ENCODE results near the gene IQUB.
"Not testable (repeated sequence)": the region's sequence is repeated elsewhere in the genome, so short reads cannot be mapped to it uniquely, and the experiment has no call there.

The IQUB gene

DNA sequence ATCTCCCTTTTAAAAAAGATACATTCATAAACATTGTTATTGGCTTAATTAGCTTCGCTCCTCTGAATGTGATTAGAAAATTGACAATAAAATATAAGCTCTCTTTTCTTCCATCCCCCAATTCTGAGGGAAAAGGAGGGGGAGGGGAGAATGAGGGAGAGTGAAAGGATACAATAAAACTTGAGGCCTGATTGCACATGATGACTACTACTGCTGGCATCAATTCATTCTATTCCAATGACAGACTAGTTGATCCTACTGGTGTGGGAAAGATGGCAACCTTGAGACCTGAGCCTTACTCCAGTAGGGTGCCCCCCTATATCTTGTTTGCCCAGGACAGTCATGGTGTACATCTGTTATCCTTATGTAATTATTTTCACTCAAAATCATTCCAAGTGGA lies 4.5 kb upstream of the IQUB start:
- no peak for DNase-seq

DNA sequence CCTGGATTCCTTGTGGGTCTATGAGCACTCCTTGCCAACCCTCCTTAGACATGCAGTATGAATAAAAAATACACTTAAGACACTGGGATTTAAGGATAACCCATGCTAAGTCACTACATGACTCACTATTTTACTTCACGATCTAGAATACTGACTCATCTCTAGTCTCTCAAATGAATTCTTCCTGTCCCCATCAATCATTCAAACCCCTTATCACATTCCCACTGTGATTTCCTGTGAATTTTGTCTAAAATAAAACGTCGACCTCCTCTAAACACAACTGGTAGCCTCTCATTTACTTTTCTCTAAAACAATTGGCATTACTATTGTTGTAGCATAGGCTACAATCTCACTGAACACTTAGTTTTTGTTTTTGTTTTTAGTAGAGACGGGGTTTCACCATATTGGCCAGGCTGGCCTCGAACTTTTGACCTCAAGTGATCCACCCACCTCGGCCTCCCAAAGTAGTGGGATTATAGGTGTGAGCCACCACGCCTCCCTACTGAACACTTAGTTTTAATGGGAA lies 3.9 kb upstream of the IQUB start:
- no peak for DNase-seq

DNA sequence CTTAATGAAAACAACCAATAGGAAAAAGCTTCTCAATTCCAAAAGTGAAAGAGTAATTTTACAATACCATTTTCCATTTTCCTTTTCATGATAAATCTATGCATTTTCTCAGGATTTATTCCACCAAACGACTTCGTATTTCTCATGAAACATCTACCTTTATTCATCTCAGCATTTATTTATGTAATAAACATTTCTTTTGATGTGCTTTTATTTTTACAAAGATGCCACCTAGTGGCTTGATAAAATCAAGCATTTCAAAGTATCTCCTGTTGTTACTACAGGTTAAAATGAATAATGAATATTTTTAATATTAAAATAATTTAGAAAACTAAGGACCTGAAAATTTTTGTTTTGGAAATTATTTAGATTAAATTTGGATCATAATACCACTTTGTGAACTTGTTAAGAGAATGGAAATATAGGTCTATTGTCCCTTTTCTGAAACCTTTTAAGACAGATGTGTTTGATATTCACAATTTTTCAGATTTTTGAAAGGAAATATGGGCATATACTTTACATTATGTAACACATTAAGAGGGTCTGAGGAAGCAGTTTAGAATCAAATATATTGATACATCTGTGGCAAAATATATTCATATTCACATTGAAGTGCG lies 2.7 kb upstream of the IQUB start:
- DNase-seq = no peak

DNA sequence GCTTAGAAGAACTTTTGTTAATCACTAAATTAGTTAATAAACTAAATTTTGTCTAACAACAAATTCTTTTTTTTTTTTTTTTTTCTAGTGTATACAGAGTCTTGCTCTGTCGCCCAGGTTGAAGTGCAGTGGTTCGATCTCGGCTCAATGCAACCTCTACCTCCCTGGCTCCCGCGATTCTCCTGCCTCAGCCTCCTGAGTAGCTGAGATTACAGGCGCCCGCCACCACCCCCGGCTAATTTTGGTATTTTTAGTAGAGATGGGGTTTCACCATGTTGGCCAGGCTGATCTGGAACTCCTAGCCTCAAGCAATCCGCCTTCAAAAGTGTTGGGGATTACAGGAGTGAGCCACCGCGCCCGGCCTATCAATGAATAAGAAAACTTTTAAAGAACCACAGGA lies 1.1 kb upstream of the IQUB start:
- DNase-seq = no peak

DNA sequence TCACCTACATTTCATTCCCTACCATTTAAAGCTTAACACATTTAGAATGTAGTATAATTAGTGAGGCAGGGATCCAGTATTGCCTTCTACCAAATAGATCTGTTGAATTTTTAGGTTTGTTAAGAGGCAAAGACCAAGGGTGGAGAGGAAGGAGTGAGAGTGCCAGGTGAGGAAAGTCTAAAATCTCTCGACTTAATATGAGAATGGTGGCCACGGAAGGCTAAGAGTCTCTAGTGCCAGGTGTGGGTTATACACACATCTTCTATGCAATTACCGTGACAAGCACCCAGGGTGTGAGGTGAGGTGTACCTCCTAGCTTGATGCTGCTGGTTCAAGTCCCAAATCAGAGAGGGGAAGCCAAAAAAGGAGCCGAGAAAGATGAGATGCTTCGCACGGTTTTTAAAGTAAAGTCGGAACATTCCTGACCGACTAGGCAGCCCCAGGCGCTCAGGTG lies 439 bp downstream of the IQUB start:
- peak in 1 of 2 experiments; percentile 7 for DNase-seq

DNA sequence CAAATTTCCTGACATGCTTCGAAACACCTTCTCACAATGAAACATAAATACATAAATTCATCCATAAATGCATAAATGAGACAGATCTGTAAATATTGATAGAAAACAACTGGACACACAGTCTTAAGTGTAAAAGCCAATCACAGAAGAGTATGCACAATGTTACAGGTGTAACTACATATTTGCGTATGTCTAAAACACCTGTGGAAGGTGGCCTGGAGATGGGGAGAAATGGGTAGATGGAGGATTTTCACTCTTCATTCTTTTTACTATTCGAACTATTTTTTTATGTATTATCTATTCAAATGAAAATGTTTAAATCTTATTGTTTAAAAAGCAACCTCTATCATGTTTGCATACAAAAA lies 860 bp downstream of the IQUB start:
- no peak for DNase-seq

DNA sequence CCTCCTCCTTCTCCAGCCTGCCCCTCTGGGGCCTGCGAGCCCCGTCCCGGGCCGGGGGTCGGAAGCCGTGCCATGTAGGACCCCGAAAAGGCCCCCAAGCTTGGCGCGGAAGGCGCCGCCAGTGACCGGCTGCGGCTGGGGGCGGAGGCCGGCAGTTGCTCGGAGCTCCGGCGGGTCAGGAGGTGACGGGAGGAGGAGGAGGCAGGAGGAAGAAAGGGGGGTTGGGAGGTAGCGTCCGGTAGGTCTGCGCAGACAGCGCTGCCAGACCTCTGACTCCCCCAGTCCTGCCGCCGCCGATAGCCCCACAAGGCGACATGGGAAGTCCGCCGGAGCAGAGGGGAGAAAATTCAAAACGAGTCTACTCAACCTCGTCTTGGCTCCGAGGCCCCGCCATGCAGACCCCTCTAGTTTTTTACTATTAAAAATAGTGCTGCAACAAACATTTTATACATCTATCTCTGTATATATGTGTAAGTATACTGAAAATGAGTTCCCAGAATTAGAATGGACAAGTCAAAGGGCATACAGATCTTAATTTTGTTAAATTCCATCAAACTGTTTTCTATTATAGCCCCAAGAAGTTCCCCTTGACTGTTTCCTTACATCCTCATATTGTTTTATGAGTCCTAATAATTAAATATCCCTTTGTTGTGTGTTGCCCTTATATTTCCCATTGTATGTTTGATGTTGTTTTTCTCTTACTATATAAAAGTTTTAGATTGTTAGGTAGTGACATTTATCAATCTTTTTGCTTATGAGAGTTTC lies 1.4 kb downstream of the IQUB start:
- DNase-seq = not testable (repeated sequence)

DNA sequence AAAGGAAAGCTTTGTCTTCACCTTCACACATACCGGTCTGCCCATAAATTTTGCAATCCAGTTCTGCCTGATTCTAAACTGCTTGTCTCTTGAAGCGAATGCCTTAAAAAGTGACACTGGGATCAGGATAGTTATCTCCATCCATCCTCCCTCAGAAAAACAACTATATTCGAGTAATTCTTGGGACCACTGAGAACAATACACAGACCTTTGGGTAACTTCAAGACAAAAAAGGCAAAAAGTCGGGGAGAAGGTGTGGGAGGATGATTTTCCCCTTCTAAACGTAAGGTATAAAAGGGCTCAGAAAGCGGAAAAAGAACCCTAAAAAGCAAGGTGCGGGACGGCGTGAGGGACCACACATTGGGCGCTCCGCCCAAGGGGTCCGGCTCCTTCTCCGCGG lies 2.1 kb downstream of the IQUB start:
- not testable (repeated sequence) for DNase-seq

DNA sequence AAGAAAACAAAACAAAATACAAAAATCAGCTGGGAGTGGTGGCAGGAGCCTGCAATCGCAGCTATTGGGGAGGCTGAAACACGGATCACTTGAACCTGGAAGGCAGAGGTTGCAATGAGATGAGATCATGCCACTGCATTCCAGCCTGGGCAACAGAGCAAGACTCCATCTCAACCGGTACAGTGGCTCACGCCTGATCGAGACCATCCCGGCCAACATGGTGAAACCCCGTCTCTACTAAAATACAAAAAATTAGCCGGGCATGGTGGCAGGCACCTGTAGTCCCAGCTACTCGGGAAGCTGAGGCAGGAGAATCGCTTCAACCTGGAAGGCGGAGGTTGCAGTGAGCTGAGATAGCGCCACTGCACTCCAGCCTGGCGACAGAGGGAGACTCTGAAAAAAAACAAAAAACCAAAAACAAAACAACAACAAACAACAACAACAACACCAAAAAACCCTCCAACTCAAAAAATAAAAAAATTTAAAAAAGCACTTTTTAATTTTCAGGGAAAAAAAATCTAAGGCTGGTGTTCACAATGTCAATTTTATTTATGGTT lies 4.3 kb downstream of the IQUB start:
- DNase-seq = not testable (repeated sequence)

DNA sequence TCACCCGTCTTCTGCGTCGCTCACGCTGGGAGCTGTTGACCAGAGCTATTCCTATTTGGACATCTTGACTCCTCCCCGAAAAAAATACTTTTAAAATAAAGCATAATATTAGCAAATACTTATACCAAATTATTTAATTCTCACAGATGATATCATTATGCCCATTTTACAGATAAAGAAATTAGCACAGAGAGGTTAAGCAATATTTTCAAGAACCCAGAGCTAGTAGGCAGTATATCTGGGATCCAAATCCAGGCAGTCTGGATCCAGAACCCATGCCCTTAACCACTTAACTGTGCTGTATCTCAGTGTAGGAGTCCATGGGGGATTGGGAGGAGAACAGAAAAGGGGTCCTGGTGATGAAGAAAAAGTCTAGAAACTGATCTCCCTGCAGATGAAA lies 6.1 kb downstream of the IQUB start:
- DNase-seq = no peak

DNA sequence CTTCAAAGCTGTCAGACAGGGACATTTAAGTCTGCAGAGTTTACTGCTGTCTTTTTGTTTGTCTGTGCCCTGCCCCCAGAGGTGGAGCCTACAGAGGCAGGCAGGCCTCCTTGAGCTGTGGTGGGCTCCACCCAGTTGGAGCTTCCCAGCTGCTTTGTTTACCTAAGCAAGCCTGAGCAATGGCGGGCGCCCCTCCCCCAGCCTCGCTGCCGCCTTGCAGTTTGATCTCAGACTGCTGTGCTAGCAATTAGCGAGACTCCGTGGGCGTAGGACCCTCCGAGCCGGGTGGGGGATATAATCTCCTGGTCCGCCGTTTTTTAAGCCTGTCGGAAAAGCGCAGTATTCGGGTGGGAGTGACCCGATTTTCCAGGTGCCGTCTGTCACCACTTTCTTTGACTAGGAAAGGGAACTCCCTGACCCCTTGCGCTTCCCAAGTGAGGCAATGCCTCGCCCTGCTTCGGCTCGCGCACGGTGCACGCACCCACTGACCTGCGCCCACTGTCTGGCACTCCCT lies 6.6 kb downstream of the IQUB start:
- DNase-seq = not testable (repeated sequence)

DNA sequence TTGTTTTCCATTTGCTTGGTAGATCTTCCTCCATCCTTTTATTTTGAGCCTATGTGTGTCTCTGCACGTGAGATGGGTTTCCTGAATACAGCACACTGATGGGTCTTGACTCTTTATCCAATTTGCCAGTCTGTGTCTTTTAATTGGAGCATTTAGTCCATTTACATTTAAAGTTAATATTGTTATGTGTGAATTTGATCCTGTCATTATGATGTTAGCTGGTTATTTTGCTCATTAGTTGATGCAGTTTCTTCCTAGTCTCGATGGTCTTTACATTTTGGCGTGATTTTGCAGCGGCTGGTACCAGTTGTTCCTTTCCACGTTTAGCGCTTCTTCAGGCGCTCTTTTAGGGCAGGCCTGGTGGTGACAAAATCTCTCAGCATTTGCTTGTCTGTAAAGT lies 7.9 kb downstream of the IQUB start:
- DNase-seq = not testable (repeated sequence)

DNA sequence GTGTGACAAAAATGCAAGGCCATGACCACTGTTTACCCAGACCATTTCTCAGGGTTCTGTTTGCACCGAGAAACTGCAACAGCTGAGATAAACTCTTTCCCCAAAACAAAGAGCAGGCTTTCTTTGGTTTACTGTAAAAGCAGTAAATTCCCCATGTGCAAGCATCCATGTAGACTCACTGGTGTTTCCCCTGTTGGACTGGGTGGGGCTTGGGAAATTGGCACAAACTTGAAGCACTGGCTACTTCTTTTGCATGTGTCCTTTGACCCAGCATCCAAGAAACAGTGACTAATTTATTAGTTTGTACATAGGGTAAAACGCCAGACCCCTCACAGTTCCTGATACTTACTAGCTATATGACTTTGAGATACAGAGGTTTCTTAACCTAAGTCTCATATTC lies 12.3 kb downstream of the IQUB start:
- no peak for DNase-seq

DNA sequence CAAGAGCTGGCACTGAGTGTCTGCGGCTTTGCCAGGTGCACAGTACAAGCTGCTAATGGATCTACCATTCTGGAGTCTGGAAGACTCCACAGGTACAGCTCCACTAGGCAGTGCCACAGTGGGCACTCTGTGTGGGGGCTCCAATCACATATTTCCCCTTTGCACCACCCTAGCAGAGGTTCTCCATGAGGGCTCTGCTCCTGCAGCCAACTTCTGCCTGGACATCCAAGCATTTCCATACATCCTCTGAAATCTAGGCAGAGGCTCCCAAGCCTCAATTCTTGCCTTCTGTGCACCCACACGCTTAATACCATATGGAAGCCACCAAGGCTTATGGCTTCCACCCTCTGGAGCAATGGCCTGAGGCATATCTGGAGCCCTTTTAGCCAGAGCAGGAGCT lies 29.2 kb downstream of the IQUB start:
- no peak for DNase-seq

DNA sequence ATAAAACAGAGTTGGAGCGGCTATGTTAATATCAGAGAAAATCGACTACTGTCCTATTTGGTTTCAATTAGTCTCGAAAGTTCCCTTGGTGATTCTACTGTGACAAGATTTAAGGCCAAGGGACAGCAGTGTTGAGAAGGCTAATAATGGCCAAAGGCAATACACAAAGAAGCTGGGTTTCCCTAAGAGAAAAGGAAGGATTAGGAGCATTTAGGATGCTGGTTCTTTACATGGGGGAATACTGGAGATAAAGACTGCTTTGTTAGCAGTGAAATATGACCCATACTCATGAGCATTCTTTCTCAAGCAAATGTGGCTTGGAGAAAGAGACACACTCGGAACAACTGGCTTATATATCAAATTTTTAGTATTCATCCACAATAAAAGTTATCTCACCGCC lies 32.2 kb downstream of the IQUB start:
- DNase-seq = no peak

DNA sequence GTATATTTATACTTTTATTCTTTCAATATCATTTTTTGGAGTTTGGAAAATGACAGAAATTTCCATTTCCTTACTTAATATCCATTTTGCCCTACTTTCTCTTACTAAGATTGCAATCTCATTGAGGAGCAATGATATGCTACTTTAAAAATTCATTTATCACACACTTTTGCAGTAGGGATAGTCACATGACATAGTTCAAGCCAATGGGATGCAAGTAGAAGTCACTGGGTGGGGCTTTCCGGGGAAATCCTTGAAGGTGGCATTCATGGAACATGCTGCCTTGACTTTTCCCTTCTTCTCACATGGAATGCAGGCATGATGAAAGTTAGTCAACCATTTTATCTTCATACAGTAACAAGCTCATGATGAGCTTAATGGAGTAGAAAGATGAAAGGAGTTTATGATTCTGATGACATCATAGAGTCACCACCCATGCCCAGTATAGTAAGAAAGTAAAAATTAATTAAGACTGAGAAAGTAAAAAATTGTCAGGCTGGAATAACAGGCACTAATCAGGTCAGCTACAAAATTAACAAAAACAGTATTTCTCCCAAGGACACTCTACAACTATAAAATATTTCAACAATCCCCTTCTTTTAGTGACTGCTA lies 33.4 kb downstream of the IQUB start:
- DNase-seq = no peak

DNA sequence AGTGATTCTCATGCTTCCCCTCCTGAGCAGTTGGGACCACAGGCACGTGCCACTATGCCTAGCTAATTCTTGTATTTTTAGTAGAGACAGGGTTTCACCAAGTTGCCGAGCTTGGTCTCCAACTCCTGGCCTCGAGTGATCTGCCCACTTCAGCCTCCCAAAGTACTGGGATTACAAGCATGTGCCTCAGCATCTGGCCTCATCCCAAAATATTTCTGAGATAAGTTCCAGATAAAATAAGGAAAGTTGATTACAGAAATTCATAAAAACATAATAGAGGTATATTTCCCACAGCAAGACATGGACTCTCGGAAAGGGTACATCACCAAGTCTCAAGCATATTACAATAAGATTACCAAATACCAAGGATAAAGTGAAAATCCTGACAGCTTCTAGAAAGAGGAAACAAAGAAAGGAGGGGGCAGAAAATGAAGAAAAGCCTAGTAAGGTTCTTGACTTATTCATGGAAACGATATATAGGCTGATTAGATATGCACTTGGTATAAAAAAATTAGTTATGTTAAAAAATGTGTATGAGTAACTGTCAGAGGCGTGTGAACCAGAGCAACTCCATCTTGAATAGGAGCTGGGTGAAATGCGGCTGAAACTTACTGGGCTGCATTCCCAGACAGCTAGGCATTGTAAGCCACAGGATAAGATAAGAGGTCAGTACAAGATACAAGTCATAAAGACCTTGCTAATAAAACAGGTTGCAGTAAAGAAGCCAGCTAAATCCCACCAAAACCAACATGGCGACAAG lies 35.0 kb downstream of the IQUB start:
- no peak for DNase-seq

DNA sequence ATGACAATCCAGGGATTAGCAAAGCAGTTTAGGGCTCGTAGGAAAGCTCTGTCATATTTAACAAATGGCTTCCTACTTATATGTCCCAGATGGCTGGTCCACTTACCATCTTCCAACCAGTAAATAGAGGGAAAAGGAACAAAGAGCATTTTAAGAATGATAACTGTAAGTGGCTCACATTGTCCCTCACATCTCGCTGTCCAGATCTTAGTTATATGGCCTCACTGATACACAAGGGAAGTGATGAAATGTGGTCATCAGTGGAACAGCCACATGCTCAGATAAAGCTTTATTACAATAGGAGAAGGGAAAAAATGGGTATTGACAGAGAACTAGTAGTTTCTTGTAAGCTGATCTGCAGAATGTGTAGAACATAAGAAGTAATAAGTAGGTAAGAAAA lies 35.8 kb downstream of the IQUB start:
- no peak for DNase-seq

DNA sequence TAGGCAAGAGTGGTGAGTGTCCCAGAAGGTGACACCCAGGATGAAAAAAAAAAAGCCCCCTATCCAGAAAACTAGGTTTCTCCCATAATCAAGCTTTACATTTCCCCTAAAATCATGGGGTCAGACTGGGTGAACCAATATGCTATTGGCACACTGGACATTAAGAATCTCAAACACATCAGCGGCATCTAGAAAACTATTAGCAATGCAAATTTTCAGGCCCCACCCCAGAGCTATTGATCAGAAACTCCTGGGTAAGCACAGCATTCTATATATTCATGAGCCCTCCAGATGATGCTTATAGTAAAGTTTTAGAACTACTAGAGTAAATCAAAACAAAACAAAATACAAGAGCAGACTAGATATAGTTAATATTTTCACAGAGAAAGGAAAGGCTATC lies 36.4 kb downstream of the IQUB start:
- DNase-seq = no peak

DNA sequence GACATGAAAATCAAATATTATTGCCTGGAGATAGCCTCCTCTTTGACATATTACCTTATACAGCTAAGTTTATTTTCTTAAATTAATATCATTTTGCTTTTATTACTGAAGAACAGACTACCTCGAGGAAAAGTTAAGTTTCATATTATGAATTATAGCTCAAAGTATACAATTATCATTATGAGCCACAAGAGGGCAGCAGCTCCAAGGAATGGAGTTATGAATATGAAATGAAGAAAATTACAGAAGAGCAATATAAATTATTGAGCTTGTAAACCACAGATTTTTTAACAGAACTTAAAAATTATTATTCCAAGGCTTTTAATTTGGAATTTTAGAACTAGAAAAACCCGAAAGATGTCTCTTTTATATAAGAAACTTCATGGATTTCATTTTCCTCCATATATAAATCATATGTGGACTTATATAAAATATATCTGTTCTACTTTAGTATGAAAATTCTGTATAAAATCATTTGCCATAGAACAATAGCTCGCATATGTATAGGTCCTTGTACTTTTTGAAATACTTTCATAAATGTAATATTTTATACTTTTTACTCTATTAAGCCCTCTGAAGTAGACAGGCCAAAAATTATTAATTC lies 40.1 kb downstream of the IQUB start:
- DNase-seq = peak; percentile 3 to 16

DNA sequence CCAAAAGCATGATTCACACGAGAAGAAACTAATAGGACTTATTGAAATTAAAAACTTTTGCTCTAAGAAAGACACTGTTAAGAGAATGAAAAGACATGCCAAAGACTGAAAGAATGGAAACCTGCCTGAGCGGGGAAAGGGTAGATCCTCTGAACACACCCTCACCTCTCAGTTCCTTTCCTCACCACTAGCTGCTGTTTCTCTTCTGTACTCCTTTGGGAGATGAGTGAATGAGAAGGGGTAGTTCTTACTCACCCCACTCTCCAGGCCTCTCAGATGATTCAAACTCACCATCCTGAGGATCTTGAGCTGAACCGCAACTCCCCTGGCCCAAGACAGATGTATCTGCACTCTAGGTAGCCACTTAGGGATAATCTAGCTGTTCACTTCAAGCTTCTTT lies 41.9 kb downstream of the IQUB start:
- DNase-seq = no peak

DNA sequence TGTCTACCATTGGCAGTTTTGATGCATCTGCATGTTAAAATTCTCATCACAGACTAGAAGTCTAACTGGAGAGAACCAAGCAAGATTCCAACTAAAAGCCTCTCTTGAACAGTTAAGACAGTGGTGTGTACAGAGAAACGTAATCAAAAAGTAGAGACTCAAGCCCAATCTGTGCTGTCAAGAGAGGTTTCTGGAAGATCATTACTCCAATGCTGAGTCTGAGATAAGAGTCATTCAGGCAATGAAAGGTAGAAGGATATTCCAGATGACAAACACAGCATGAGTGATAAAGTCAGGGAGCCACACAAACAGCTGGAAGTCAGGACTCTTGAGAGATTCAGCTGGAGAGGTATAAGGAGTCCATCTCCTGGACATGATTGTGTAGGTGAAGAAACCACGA lies 48.7 kb downstream of the IQUB start:
- DNase-seq = no peak
